ENCODE results near the gene SORCS2.

Gene SORCS2

DNA sequence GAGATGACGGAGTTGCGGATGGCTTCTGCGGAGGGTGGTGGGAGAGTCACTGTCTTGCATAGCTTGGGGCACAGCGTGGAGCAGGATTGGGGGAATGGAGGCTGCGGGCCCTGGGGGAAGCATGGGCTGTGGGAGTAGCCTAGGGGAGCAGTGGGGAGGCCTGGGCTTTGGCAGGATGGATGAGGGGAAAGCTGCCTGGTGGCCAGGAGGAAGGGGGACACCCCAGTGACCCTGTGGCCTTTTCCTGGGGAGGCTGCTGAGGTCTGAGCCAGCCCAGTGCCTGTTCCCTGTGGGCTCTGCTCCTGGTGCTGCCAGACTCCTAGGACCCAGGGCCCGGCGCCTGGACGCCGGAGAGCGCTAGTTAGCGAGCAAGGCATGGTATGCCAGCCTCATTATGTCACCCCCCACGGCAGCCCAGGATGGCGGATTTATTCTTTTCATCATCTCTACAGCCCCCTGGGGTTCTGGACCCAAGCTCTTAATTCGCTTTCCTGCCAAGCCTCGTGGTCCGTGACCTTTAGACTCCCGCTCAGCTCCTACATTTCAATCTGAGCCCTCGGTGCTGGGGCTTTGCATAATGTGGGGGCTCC is 39.8 kb downstream of the SORCS2 start:
- DNase-seq (ENCODE audit: low read depth) = no peak
- TF ChIP-seq, protein P1, sequence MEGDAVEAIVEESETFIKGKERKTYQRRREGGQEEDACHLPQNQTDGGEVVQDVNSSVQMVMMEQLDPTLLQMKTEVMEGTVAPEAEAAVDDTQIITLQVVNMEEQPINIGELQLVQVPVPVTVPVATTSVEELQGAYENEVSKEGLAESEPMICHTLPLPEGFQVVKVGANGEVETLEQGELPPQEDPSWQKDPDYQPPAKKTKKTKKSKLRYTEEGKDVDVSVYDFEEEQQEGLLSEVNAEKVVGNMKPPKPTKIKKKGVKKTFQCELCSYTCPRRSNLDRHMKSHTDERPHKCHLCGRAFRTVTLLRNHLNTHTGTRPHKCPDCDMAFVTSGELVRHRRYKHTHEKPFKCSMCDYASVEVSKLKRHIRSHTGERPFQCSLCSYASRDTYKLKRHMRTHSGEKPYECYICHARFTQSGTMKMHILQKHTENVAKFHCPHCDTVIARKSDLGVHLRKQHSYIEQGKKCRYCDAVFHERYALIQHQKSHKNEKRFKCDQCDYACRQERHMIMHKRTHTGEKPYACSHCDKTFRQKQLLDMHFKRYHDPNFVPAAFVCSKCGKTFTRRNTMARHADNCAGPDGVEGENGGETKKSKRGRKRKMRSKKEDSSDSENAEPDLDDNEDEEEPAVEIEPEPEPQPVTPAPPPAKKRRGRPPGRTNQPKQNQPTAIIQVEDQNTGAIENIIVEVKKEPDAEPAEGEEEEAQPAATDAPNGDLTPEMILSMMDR (conservative IDR thresholded peaks at IDR 0.05; ENCODE audit: low read length) = no peak
- H3K4me3 ChIP-seq (ENCODE audit: low read length) = no peak overlapping the region

DNA sequence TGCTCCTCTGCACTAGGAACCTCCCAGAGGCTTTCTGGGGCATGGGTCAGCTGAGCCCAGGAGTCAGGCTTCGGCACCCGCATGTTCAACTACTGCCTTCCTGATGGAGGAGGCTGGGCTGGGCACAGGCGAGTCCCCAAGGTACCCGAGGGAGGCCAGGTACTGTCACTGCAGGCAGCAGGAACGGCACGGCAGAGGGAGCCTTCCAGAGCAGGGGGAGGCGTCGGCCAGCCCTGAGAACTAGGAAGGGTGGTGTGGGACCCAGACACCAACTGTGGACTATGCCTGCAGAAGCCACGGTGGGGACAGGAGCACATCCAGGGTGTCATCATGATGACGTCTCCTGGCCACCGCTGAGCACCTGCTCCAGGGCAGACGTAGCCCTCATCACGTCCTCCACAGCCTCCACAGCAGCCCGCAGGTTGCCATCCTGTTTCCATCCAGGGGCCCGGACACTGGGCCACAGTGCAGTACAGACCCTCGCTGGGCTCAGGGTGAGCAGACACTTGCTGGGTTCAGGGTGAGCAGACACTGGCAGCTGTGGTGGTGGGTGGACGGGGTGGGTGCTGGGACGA is 40.8 kb downstream of the SORCS2 start:
- H3K4me3 ChIP-seq (ENCODE audit: low read length) = no peak overlapping the region
- TF ChIP-seq, protein P1 (conservative IDR thresholded peaks at IDR 0.05; ENCODE audit: low read length) = no peak
- DNase-seq (ENCODE audit: low read depth) = no peak

DNA sequence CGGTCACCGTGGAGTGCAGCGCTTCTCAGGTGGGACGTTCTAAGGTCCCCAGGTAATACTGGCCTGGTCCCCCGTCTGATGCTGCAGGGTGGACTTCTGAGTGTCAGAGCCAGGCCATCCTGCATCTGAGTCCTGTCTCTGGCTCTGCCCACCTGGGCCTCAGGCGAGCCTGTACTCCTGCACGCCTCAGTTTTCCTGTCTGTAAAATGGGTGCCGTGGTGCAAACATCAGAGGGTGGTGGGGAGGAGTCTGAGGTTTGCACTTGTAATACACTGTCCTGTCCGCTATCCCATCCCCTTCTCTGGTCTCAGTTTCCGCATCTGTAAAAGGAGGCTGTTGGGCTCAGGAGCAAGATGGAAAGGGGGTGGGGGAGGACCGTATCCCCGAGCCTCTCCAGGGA is 41.3 kb downstream of the SORCS2 start:
- no peak overlapping the region for H3K4me3 ChIP-seq (ENCODE audit: low read length)
- DNase-seq (ENCODE audit: low read depth) = no peak
- TF ChIP-seq, protein P1 (conservative IDR thresholded peaks at IDR 0.05; ENCODE audit: low read length) = no peak

- TF ChIP-seq, protein P1 (conservative IDR thresholded peaks at IDR 0.05; ENCODE audit: low read length) = no peak
- DNase-seq (ENCODE audit: low read depth) = no peak
- H3K4me3 ChIP-seq (ENCODE audit: low read length) = no peak overlapping the region
Measured at GRCh38 chr4:7234355-7235029, 42.2 kb downstream of the SORCS2 start.

GRCh38 chr4:7235030-7235380 is 42.7 kb downstream of the SORCS2 start:
- DNase-seq (ENCODE audit: low read depth) = no peak
- H3K4me3 ChIP-seq (ENCODE audit: low read length) = no peak overlapping the region
- TF ChIP-seq, protein P1 (conservative IDR thresholded peaks at IDR 0.05; ENCODE audit: low read length) = no peak

DNA sequence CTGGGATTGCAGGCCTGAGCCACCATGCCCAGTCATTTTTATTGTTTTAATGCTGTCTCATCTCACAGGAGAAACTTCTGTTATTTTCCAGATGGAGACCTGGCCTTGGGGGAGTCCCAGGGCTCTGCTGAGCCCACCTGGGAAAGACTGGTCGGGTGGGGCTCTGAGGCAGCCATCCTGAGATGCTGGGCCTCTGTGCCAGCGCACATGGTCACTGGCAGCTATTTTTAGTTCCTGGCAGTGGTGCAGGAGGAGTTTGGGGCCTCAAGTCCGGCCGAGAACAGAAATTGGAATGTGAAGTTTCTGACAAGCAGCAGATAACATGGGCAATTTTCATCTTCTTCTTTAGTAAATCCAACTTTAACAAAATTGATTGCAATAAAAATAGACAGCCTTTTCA is 44.5 kb downstream of the SORCS2 start:
- DNase-seq (ENCODE audit: low read depth) = peak; percentile 56
- no peak overlapping the region for H3K4me3 ChIP-seq (ENCODE audit: low read length)
- TF ChIP-seq, protein P1 (conservative IDR thresholded peaks at IDR 0.05; ENCODE audit: low read length) = no peak

GRCh38 chr4:7237873-7238272 is 45.5 kb downstream of the SORCS2 start:
- no peak overlapping the region for H3K4me3 ChIP-seq (ENCODE audit: low read length)
- DNase-seq (ENCODE audit: low read depth) = peak; percentile 63
- TF ChIP-seq, protein P1 (conservative IDR thresholded peaks at IDR 0.05; ENCODE audit: low read length) = no peak

All from AG10803 (cell line).